Glomerular endothelial cell (primary cell): ENCODE results near the gene CAAP1. TPM values are rescaled to one million over a fixed set of nuclear protein-coding genes. Genes with fewer than 3 reads are reported as not detected.
"Not testable (repeated sequence)": the region's sequence is repeated elsewhere in the genome, so short reads cannot be mapped to it uniquely, and the experiment has no call there.

Experiments
- DNase-seq: peaks from one replicate; pipeline ENCODE4 v3.0.0-alpha.2; 2011; ENCODE audit warnings: low read depth, low spot score; ENCODE audit errors: extremely low read depth
- total RNA-seq: library from RNA; depleted of rRNA; stranded (reverse); fragments of >200 nt; gene quantifications from 2 replicates; pipeline ENCODE4 v1.2.3, GENCODE V29; 2015

CAAP1 gene, protein sequence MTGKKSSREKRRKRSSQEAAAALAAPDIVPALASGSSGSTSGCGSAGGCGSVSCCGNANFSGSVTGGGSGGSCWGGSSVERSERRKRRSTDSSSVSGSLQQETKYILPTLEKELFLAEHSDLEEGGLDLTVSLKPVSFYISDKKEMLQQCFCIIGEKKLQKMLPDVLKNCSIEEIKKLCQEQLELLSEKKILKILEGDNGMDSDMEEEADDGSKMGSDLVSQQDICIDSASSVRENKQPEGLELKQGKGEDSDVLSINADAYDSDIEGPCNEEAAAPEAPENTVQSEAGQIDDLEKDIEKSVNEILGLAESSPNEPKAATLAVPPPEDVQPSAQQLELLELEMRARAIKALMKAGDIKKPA
- total RNA-seq, result 11.8 and 17.2 TPM in 2 replicates

DNA sequence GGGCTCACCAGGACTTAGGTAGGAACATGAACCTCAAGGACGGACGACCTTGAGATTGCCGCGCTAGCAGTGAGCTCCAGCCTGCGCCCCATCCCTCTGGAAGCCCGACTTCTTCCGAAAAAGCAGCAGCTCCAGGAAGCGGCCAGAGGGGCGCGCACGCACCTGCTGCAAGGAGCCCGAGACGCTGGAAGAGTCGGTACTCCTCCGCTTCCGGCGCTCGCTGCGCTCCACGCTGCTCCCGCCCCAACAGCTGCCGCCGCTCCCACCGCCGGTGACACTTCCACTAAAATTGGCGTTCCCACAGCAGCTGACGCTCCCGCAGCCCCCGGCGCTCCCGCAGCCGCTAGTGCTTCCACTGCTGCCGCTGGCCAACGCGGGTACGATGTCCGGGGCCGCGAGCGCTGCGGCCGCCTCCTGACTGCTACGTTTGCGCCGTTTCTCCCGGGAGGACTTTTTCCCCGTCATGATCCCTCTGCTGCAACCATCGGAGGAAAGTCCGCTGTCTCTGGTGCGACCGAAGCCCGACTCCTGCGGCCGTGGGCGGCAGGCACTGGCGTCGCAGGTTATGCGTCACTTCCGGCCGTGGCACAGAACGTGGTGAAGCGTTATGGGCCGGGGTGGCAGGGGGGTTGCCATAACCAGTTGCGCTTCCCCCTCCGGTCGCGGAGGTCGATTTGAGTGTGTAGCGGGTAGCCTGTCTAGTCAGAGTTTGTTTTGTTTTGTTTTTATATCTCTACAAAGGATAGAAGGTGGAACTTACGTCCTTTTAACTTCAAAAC, at the start of gene CAAP1:
Gene CAAP1 (minus strand): TSS at position 552 of the 779 bp plus-strand sequence. CDS start 87 bp downstream, at position 465.
- peak; percentile 54 for DNase-seq

DNA sequence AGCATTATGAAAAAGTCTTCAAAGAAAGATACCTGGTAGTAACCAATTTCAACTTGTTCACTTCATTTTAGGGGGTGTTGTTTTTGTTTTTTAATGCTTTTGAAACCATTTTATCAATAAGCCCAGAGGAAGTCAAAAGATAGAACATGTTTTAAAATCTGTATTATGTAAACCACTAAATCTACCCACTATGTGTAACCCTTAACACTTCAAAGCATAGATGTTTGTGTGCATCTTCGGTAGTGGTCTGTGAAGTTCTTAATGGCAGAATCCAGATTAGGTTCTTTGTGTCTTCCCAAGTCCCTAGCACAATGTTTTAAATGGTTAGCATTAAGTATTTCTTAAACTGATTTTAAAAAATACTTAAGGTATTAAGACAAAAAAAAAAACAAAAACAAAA, 48.2 kb upstream of the CAAP1 start:
- no peak for DNase-seq

DNA sequence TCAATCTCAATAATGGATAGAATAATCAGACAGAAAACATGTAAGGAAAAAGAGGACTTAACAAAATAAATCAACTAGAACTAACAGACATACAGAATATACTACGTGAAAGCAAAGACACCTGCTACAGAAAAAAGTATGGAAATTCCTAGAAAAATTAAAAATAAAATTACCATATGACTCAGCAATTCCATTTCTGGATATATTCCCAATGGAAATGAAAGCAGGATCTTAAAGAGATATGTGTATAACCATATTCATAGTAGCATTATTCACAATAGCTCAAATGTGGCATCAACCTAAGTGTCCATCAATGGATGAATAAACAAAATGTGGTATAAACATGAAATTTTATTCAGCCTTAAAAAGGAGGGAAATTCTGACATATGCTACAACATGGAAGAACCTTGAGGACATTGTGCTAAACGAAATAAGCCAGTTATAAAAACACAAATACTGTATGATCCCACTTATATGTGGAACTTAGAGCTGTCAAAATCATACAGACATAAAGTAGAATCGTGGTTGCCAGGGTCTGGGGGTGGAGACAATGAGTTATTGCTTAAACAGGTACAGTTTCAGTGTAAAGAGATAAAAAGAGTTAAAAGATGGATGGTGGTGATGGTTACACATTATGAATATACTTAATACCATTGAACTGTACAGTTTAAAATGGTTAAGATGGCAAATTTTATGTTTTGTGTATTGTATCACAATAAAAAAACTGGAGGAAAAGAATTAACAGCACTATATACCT, 47.5 kb upstream of the CAAP1 start:
- DNase-seq, result no peak

DNA sequence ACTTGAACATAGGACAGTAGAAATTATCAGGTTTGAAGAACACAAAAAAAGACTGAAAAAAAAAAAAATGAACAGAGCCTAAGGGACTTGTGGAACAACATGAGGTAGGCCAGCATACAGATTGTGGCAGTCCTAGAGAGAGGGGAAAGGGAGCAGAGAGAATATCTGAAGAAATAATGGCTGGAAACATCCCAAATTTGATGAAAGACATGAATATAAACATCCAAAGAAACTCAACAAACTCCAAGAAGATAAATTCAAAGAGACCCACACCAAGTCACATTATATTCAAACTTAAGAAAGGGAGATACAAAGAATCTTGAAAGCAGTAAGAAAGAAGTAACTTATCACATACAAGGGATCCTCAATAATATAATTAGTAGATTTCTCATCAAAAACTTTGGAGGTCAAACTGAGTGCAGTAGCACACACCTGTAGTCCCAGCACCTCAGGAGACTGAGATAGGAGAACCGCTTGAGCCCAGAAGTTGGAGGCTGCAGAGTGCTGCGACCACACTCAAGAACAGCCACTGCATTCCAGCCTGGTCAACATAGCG, 45.3 kb upstream of the CAAP1 start:
- no peak for DNase-seq

DNA sequence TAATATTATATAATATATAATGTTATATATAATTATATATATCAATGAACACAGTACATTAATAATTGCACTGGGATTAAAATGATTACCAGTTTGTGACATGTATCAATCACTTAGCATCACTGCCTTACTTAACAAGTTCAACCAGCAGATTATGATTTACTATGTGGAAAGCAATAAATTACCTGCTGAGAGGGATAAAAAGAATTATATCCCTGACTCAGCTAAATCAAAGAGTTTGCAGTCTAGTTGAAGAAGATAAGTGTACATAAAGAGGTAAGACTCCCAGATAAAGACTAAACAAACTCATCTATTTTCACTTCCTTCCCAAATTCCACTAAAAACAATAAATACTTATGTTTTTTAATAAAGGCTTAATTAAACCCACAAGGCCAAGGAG, 43.2 kb upstream of the CAAP1 start:
- DNase-seq, result no peak

DNA sequence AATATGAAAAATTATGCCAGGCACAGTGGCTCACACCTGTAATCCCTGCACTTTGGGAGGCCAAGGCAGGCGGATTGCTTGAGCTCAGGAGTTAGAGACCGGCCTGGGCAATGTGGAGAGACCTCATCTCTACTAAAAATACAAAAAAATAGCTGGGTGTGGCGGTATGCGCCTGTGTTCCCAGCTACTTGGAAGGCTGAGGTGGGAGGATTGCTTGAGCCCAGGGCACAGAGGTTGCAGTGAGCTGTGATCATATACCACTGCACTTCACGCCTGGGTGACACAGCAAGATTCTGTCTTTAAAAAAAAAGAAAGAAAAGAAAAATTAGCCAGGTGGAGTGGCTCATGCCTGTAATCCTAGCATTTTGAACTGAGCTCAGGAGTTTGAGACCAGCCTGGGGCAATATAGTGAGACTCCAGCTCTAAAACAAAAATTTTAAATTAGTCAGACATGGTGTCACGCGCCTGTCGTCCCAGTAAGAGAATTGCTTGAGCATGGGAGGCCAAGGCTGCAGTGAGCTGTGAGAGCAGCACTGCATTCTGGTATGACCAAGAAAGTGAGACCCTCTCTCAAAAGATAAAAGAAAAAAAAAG, 36.4 kb upstream of the CAAP1 start:
- DNase-seq, result no peak

DNA sequence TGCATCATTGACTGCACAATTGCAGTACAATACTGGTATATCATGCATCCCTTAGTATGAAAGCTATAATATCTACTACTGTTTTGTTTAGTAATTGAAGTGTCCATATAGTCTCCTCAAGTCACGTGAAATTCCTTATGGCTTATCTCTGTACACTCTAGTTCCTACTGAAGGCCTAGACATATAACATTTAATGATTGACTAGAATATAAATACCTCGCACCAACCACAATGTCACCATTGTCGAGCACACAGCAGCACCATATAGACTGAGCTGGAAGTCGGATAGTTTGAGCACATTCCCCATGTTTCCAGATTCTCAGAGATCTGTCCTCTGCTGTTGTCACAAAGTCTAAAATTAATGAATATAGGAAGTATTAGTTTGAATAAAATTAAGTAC, 33.0 kb upstream of the CAAP1 start:
- DNase-seq, result no peak

DNA sequence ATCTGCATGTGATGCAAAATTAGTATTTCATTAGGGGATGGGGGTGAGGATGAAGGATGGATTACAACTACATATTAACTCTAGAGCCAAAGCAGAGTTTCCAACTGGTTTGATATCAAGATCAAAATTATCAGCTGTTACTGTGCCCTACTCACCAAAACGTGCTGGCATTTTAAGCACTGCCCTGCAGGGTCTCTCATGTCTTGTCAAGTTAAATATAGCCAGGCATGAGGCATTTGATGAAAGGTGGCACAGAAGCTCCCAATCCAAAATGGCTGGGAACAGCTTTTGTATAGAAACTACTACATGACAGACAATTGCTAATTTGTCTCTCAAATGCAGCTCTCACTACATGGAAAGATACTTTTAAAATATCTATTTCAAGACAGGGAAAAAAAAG, 27.1 kb upstream of the CAAP1 start:
- DNase-seq, result no peak

DNA sequence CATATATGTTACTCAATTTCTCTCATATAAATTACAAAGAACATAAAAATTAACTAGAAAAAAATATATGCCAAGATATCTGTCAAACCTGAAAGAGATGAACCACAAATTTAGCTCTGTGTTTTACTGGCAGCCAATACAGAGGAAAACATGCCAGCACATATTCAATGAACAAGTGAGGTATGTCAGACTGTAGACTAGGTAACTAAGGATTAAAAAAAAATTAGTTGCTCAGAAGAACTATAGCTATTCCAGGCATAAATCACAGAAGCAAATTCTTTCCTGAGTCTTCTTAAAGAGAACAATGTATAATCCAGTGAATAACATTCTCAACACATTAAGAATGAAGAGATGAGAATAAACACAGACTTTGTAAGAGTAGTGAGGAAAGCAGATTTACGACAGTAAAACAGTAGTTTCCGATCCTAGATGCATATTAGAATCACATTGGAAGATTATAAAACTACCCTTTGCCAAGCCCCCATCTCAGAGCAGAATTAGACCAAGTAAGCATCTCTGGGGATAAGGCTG, 20.6 kb upstream of the CAAP1 start:
- no peak for DNase-seq

DNA sequence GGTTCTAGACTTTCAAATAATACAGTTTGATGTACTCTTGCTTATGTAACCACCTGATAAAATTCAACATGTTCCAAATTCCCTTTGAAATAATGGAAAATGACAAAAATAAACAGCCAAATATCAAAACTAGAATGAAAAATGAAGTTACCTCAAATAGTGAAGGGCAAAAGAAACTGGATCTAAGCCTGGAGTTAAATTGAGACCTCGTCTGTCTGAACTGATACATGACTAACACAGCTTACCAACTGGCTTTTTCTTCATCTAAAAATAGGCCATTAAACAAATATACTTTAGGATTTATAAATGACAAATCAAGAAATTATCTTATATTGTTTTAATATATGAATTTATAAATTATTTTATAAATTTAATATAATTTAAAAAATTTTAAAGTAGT, 12.1 kb upstream of the CAAP1 start:
- no peak for DNase-seq

DNA sequence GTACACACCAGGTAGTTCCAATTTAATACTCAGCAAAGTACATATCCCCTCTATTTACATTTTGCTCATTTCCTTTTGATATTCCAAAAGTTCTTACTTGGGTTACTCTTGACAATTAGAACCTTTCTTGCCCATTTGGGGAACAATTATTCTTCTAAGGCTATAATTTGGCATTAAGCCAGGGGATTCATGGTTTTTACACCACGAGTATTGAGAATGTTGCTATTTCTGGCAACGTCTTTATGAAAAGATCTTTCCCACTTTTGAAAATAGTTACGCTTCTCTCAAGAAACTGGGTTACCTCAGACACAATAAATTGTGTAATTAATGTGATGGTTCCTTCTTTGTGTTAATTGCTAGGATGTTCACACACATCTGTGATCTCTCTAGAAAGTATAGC, 11.5 kb upstream of the CAAP1 start:
- no peak for DNase-seq

DNA sequence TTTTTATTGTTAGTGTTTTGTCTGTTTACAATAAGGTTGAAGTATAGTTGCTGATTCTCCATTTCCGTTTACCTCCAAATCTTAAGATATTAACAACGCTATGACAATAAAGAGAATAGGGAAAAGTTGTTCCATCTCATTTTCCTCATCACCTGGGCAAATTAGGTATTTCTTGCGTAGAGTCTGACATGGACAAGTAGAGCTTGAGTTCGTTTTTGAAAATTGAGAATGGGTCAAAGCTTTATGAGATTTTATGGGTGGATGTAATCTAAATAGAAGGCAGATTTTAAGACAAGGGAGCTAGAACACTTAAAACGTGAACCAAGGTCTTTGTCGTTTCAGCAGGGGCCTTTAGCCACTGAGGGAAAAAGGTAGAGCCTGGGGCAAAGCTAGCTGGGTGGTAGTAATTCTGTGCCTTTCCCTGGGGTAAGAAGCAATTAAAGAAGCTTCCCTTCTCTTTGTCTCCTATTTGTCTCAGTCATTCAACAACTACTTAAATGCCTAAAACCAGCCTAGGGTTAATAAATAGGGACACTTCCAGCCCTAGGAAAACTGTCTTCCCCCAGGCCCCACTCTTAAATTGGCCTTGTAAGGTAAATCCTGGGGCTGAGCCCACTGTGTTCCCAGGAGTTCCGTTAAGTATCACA, 551 bp upstream of the CAAP1 start:
- DNase-seq, result no peak

DNA sequence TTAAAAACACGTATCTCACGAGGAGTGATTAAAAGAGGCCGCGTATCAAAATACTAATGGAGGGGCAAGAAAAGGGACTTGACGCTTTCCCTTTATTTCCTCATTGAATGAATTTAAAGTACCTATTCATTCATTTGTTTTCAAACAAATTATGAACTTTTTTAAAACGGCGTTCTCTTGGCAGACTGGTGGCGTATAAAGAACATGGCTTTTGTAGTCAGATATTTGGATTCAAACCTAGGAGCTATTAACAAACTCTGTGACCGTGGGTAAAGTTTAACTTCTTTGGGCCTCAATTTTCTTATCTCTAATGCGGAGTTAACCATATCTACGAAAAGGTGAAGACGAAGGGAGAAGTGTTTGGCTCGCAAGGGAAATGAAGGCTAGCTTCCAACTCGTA, 876 bp downstream of the CAAP1 start:
- no peak for DNase-seq

DNA sequence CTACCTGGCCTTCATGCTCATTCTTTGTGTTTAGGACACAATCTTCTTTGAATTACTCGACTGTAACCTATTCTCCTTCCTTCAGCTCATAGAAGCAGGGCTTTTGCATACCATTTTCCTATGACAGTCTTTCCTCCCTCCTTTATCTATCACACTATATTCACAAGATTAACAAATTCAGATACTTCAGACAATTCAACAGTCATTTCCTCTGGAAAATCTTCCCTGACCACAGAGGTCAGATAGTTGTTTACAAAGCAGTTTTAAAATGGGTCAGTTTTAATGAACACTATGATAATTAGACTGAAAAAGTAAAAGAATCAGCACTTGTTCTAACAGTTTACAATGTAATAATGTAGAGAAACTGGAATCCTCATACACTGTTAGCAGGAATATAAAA, 4.3 kb downstream of the CAAP1 start:
- DNase-seq, result no peak

DNA sequence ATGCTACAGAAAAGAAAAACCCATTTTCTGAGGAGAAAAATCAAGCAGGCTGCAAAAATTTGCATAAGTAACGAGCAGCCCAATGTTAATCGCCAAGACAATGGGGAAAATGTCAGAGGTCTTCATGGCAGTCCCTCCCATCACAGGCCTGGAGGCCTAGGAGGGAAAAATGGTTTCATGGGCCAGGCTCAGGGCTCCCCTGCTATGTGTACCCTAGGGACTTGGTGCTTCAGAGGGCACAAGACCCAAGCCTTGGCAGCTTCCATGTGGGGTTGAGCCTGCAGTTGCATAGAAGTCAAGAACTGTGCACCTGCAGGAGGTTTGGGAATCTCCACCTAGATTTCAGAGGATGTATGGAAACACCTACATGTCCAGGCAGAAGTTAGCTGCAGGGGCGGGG, 10.4 kb downstream of the CAAP1 start:
- no peak for DNase-seq

DNA sequence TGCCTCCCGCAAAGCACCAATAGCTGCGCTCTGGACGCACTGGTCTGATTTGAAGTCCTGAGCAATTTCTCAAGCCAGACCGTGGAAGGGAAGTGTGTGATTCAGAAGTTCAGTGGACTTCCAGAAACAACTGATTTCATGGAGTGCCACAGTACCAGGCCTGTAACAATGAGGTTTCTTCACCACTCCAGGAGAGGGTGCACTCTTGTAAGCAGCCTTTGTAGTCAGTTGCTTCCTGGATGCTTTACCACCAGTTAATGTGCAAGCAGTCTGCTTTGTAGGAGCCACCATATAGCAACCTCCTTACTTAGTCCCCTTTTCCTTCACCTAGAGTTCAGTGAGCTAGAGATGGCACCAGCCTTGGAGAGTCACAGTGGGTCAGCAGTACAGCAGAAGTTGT, 12.3 kb downstream of the CAAP1 start:
- DNase-seq, result no peak

DNA sequence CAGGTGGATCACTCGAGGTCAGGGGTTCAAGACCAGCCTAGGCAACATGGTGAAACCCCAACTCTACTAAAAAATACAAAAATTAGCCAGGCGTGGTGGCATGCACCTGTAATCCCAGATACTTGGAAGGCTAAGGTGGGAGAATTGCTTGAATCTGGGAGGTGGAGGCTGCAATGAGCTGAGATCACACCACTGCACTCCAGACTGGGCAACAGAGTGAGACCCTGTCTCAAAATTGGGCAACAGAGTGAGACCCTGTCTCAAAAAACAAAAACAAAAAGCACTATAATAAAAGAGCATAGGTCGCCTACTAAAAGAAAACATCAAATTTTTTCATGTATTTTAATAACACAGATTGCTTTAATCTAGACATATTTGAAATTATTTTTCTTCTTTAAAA, 17.4 kb downstream of the CAAP1 start:
- not testable (repeated sequence) for DNase-seq

DNA sequence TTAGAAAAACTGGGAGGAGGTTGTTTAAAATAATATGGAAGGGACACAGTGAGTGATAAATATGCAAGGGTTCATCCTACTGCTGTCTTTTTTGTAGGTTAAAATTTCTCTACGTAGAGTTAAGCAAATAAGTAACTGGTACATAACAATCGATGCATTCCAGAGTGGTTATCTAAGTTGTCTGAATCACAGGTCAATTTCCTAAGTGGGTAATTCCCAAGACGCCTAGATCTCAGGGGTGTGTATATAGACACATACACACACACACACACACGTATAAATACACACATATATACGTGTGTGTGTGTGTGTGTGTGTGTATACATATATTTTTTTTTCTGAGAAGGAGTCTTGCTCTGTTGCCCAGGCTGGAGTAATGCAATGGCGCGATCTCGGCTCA, 22.3 kb downstream of the CAAP1 start:
- DNase-seq, result peak; percentile 14

DNA sequence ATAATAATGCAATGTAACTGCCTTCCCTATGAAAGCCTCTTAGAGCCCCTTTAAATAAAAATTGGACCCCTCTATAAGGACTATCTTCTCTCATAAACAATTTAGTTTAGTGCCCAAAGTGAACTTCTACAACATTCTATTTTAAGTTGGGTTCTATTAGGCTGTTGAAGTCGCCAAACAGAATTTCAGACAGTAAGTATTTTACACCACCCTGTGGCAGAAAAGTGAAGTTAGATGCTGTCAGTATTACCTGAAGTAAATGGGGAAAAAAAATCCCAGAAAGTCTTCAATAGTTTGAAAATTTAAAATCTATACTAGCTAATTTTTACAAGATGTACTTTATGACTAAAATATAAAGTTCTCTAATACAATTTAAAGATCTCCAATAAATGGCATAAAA, 29.5 kb downstream of the CAAP1 start:
- no peak for DNase-seq

DNA sequence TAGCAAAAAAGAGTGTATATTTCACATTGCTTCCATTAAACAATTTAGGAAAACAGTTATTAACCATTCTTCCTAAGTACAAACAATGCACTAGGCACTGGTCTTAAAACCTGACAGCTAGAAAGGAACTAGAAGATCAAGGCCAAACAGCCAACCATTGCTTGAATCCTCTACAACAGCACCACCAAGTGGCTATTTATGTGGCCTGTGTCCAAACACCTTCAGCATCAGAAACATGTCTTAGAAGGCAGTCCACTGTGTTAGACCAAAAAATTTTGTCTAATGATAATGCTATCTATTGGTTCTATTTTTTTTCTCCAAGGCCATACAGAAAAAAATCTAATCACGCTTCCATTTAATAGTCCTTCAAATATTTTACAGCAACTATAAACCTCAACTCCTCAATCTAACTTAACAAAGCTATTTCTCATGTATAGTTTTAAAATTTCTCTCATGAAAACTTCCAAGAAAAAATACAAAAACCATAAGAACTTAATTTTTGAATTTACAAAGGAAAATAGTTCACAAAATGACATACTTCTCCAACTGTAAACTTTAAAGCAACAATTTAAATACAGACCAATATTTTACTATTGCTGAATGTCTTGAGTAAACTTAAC, 36.1 kb downstream of the CAAP1 start:
- peak; percentile 34 for DNase-seq
